SK-N-SH (cell line): ENCODE results near the gene SEC11A. TPM values are rescaled to one million over a fixed set of nuclear protein-coding genes. Genes with fewer than 3 reads are reported as not detected.

Source experiments
- CTCF ChIA-PET: fragments of 300-600, 350-600 bp; formaldehyde crosslinking; extraction: SDS; loops from one replicate; lab custom pipeline; 2021; lab: Yijun Ruan, JAX
- POLR2A ChIA-PET: fragments of 350-600 bp; sonication (Branson Sonifier 250); formaldehyde crosslinking; extraction: SDS; loops from one replicate; lab custom pipeline; 2020; ENCODE audit warnings: antibody characterized with exemption, inconsistent platforms; lab: Yijun Ruan, JAX
- DNase-seq: peaks from one replicate; pipeline ENCODE4 v3.0.0; 2012
- H2AFZ ChIP-seq: fragments of 200-600 bp; sonication (generic); 2 replicates; pipeline ENCODE4 v1.8.1; 2016; ENCODE audit warnings: antibody characterized with exemption, mild to moderate bottlenecking, low read depth
- H3F3A ChIP-seq: fragments of 200-600 bp; sonication (generic); replicated peaks from 2 replicates; pipeline ENCODE3; 2016; ENCODE audit warnings: antibody characterized with exemption, mild to moderate bottlenecking; ENCODE audit not compliant: insufficient read depth
- H3K27ac ChIP-seq, 2 experiments: fragments of 200-500 bp in 1 of 2; fragments of 200-600 bp in 1 of 2; sonication (Bioruptor generic) in 1 of 2; sonication (generic), shearing (Covaris generic) in 1 of 2; 2 replicates each; pipeline versions ENCODE4 v1.5.1 to v1.6.1; 2014 to 2016; ENCODE audit warnings: low read depth in 2 of 2, inconsistent platforms in 1 of 2, low read length in 1 of 2, mild to moderate bottlenecking in 1 of 2, mixed read lengths in 1 of 2
- H3K27me3 ChIP-seq: fragments of 200-600 bp; sonication (generic), shearing (Covaris generic); 2 replicates; pipeline ENCODE4 v1.6.1; 2016; ENCODE audit warnings: mixed run types; ENCODE audit not compliant: insufficient read depth
- H3K36me3 ChIP-seq, 2 experiments: fragments of 200-500 bp in 1 of 2; fragments of 200-600 bp in 1 of 2; sonication (Bioruptor generic) in 1 of 2; sonication (generic) in 1 of 2; replicated peaks in 1 of 2; 2 replicates each; pipeline versions ENCODE3 to v1.5.1; 2014 to 2016; ENCODE audit warnings: low read length in 1 of 2, mild to moderate bottlenecking in 1 of 2; ENCODE audit not compliant: insufficient read depth in 2 of 2, control insufficient read depth in 1 of 2
- H3K4me1 ChIP-seq, 2 experiments: fragments of 200-500 bp in 1 of 2; fragments of 200-600 bp in 1 of 2; sonication (Bioruptor generic) in 1 of 2; sonication (generic), shearing (Covaris generic) in 1 of 2; 2 replicates each; pipeline versions ENCODE4 v1.5.1 to v1.6.1; 2014 to 2016; ENCODE audit warnings: low read depth in 1 of 2, low read length in 1 of 2, mixed run types in 1 of 2; ENCODE audit not compliant: insufficient read depth in 2 of 2, control insufficient read depth in 1 of 2
- H3K4me2 ChIP-seq: fragments of 200-600 bp; sonication (generic), shearing (Covaris generic); 2 replicates; pipeline ENCODE4 v1.6.1; 2017; ENCODE audit warnings: mixed run types
- H3K4me3 ChIP-seq, 2 experiments: fragments of 200-500 bp in 1 of 2; fragments of 200-600 bp in 1 of 2; sonication (Bioruptor generic) in 1 of 2; sonication (generic), shearing (Covaris generic) in 1 of 2; 2 replicates each; pipeline versions ENCODE4 v1.5.1 to v1.8.1; 2014 to 2016; ENCODE audit warnings: low read depth in 2 of 2, inconsistent platforms in 1 of 2, low read length in 1 of 2, mild to moderate bottlenecking in 1 of 2, mixed read lengths in 1 of 2, moderate library complexity in 1 of 2
- H3K79me2 ChIP-seq: fragments of 200-600 bp; sonication (generic); 2 replicates; pipeline ENCODE4 v1.8.1; 2017; ENCODE audit warnings: mild to moderate bottlenecking; ENCODE audit not compliant: insufficient read depth
- H3K9ac ChIP-seq: fragments of 200-600 bp; sonication (generic); 2 replicates; pipeline ENCODE4 v1.6.1; 2017; ENCODE audit warnings: mixed run types
- H3K9me2 ChIP-seq: fragments of 200-600 bp; sonication (generic); 2 replicates; pipeline ENCODE4 v1.6.1; 2017; ENCODE audit warnings: mixed run types
- H3K9me3 ChIP-seq: fragments of 200-600 bp; sonication (generic); 2 replicates; pipeline ENCODE4 v1.6.1; 2017; ENCODE audit warnings: mixed run types, mild to moderate bottlenecking, moderate library complexity
- H4K20me1 ChIP-seq: fragments of 200-600 bp; sonication (generic); 2 replicates; pipeline ENCODE4 v1.6.1; 2017; ENCODE audit warnings: mild to moderate bottlenecking, mixed run types; ENCODE audit not compliant: insufficient read depth
- CHD2 ChIP-seq: fragments of 150-350 bp; IDR thresholded peaks from 2 replicates; pipeline ENCODE4 v1.6.1; 2018; ENCODE audit warnings: low read length; ENCODE audit not compliant: partially characterized antibody
- CTCF ChIP-seq: fragments of 200-600 bp; sonication (generic); IDR thresholded peaks from 2 replicates; pipeline ENCODE4 v1.6.1; 2017; ENCODE audit warnings: antibody characterized with exemption, mild to moderate bottlenecking, moderate library complexity
- ELF1 ChIP-seq: IDR thresholded peaks from 2 replicates; pipeline ENCODE4 v1.4.0; 2012
- FOSL2 ChIP-seq: IDR thresholded peaks from 2 replicates; pipeline ENCODE4 v1.4.0; 2012; ENCODE audit warnings: low read depth, mild to moderate bottlenecking, moderate library complexity, borderline replicate concordance
- FOXJ3 ChIP-seq: sonication (generic); formaldehyde crosslinking; IDR thresholded peaks from 2 replicates; pipeline ENCODE4 v1.5.1; 2020; ENCODE audit warnings: mild to moderate bottlenecking, missing genetic modification reagents
- FOXM1 ChIP-seq: IDR thresholded peaks from 2 replicates; pipeline ENCODE4 v1.4.0; 2012; ENCODE audit warnings: low read depth, mild to moderate bottlenecking
- GABPA ChIP-seq: IDR thresholded peaks from 2 replicates; pipeline ENCODE4 v1.4.0; 2012; ENCODE audit warnings: low read depth, mild to moderate bottlenecking
- GATA2 ChIP-seq: sonication (generic); formaldehyde crosslinking; IDR thresholded peaks from 2 replicates; pipeline ENCODE4 v1.5.0; 2020; ENCODE audit warnings: mild to moderate bottlenecking, missing genetic modification reagents
- MAX ChIP-seq: IDR thresholded peaks from 2 replicates; pipeline ENCODE4 v1.4.0; 2012; ENCODE audit warnings: low read depth
- MEF2A ChIP-seq: IDR thresholded peaks from 2 replicates; pipeline ENCODE4 v1.4.0; 2012; ENCODE audit warnings: low read depth, borderline replicate concordance
- NFIC ChIP-seq: IDR thresholded peaks from 2 replicates; pipeline ENCODE4 v1.4.0; 2012; ENCODE audit warnings: borderline replicate concordance
- NRF1 ChIP-seq: IDR thresholded peaks from 2 replicates; pipeline ENCODE4 v1.6.1; 2012; ENCODE audit warnings: low read depth, mild to moderate bottlenecking, low read length
- POLR2AphosphoS5 ChIP-seq: IDR thresholded peaks from 2 replicates; pipeline ENCODE4 v1.6.1; 2012; ENCODE audit warnings: low read depth, low read length
- RAD21 ChIP-seq: IDR thresholded peaks from 2 replicates; pipeline ENCODE4 v1.6.1; 2012; ENCODE audit warnings: mild to moderate bottlenecking, low read length
- RCOR1 ChIP-seq: fragments of 150-350 bp; IDR thresholded peaks from 2 replicates; pipeline ENCODE4 v1.6.1; 2017; ENCODE audit warnings: antibody characterized with exemption, low read length
- RXRA ChIP-seq: IDR thresholded peaks from 2 replicates; pipeline ENCODE4 v1.4.0; 2012; ENCODE audit warnings: low read depth, mild to moderate bottlenecking, borderline replicate concordance
- SMC3 ChIP-seq: IDR thresholded peaks from 2 replicates; pipeline ENCODE4 v1.6.1; 2012; ENCODE audit warnings: low read depth, low read length, improper control_type of control experiment
- TEAD4 ChIP-seq: IDR thresholded peaks from 2 replicates; pipeline ENCODE4 v1.4.0; 2012; ENCODE audit warnings: mild to moderate bottlenecking, borderline replicate concordance; ENCODE audit not compliant: insufficient read depth
- WGBS: methylation state at CpG from one replicate; pipeline ENCODE4 v1.1.6; 2017; ENCODE audit warnings: low lambda C conversion rate; 5-methylcytosine and 5-hydroxymethylcytosine counted together
- polyA plus RNA-seq, 3 experiments: library from polyadenylated mRNA; depleted of rRNA; stranded (reverse); fragments of >200 nt; gene quantifications; 2 replicates each; pipeline ENCODE4 v1.2.3, GENCODE V29; 2012
- TF ChIP-seq, protein P1 (sequence below): IDR thresholded peaks from 2 replicates; pipeline ENCODE4 v1.6.1; 2012; ENCODE audit warnings: mild to moderate bottlenecking, low read depth, low read length, moderate library complexity
- TF ChIP-seq, protein P2 (sequence below): fragments of 150-350 bp; IDR thresholded peaks from 2 replicates; pipeline ENCODE4 v1.6.1; 2017; ENCODE audit warnings: antibody characterized with exemption, low read length, low read depth, borderline replicate concordance

SEC11A gene
- polyA plus RNA-seq, 1 of the 3 experiments (the other 2 are of a cell fraction): 107 TPM

- H3K9me2 ChIP-seq: no peaks in the 10 kb centered on the region
- peak overlapping the region; percentile 83 for H3K4me2 ChIP-seq
- peaks cover 44% of the 10 kb centered on the region for H4K20me1 ChIP-seq
- H3F3A ChIP-seq: peaks cover 12% of the 10 kb centered on the region
- no peaks in the 10 kb centered on the region for H3K9me3 ChIP-seq
- H3K4me3 ChIP-seq: peak overlapping the region; percentile 68 to 90
- H2AFZ ChIP-seq: no peak overlapping the region
- ChIA-PET CTCF (interaction anchor here (0.8 kb wide), 1 partner anchor 214 kb away, joined by 5 read pairs; no protein-coding TSS in a partner anchor), POLR2A (interaction anchor here (0.9 kb wide), 1 partner anchor 215 kb away, joined by 4 read pairs; no protein-coding TSS in a partner anchor)
- no peaks in the 10 kb centered on the region for H3K27me3 ChIP-seq
- H3K79me2 ChIP-seq: peaks cover 76% of the 10 kb centered on the region
- peak overlapping the region; percentile 92; the same call in 1 of the 2 replicates for H3K9ac ChIP-seq
- peaks cover 5 to 7% of the 10 kb centered on the region in 2 experiments; a peak in 3 of 4 replicates for H3K4me1 ChIP-seq
- TF ChIP-seq FOSL2 (no peak), FOXM1 (no peak), ELF1 (no peak), RXRA (no peak), NRF1 (no peak), NFIC (no peak), FOXJ3 (no peak), RAD21 (no peak), TEAD4 (no peak), GABPA (no peak), SMC3 (no peak), CHD2 (no peak), MAX (no peak), POLR2AphosphoS5 (no peak), MEF2A (no peak), RCOR1 (no peak), GATA2 (CRISPR knock-in tag) (no peak), CTCF (no peak)
- TF ChIP-seq, protein P1, sequence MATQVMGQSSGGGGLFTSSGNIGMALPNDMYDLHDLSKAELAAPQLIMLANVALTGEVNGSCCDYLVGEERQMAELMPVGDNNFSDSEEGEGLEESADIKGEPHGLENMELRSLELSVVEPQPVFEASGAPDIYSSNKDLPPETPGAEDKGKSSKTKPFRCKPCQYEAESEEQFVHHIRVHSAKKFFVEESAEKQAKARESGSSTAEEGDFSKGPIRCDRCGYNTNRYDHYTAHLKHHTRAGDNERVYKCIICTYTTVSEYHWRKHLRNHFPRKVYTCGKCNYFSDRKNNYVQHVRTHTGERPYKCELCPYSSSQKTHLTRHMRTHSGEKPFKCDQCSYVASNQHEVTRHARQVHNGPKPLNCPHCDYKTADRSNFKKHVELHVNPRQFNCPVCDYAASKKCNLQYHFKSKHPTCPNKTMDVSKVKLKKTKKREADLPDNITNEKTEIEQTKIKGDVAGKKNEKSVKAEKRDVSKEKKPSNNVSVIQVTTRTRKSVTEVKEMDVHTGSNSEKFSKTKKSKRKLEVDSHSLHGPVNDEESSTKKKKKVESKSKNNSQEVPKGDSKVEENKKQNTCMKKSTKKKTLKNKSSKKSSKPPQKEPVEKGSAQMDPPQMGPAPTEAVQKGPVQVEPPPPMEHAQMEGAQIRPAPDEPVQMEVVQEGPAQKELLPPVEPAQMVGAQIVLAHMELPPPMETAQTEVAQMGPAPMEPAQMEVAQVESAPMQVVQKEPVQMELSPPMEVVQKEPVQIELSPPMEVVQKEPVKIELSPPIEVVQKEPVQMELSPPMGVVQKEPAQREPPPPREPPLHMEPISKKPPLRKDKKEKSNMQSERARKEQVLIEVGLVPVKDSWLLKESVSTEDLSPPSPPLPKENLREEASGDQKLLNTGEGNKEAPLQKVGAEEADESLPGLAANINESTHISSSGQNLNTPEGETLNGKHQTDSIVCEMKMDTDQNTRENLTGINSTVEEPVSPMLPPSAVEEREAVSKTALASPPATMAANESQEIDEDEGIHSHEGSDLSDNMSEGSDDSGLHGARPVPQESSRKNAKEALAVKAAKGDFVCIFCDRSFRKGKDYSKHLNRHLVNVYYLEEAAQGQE: no peak
- TF ChIP-seq, protein P2, sequence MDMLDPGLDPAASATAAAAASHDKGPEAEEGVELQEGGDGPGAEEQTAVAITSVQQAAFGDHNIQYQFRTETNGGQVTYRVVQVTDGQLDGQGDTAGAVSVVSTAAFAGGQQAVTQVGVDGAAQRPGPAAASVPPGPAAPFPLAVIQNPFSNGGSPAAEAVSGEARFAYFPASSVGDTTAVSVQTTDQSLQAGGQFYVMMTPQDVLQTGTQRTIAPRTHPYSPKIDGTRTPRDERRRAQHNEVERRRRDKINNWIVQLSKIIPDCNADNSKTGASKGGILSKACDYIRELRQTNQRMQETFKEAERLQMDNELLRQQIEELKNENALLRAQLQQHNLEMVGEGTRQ: no peak
- 0 out of 4 replicates have a peak overlapping the region, but pooled peaks of 1 of the 2 experiments have one; percentile 93 for H3K27ac ChIP-seq
- WGBS: 69% methylated on average over 5 of the region's 5 CpGs
- no peak for DNase-seq
- peaks cover 0 to 27% of the 10 kb centered on the region in 2 experiments for H3K36me3 ChIP-seq
Measured at GRCh38 chr15:84714372-84714771, 1.6 kb downstream of the SEC11A start.
